Renal cortex interstitium (tissue), 15 donors: ENCODE data around the gene DSC1. TPM values are rescaled to one million over a fixed set of nuclear protein-coding genes. Genes with fewer than 3 reads are reported as not detected.
A peak's percentile ranks its signal among the peaks of the same experiment; 100 is the strongest.

ENCODE experiments used
- DNase-seq, 11 donors: peaks; one replicate each; pipeline ENCODE4 v3.0.0-alpha.2; 2013; ENCODE audit warnings: low read depth in 9 of 11, low spot score in 4 of 11; ENCODE audit errors: extremely low read depth in 1 of 11
- long read RNA-seq, 16 experiments: transcript quantifications; one replicate each; lab custom pipeline, GENCODE V29; 2026
- polyA plus RNA-seq, 3 donors: library from polyadenylated mRNA; unstranded; fragments of 120-200 nt; gene quantifications; one replicate each; pipeline ENCODE4 v1.2.1, GENCODE V29; 2013; ENCODE audit not compliant: insufficient read length in 3 of 3

Gene DSC1
- polyA plus RNA-seq, result 1 to 10 TPM; 1.7 to 2.1 (median 2.0) TPM
- long read RNA-seq, donor 1, result 0 reads
- long read RNA-seq, donor 2, result 0 reads
- long read RNA-seq, donor 3, result 0 reads
- long read RNA-seq, donor 4, result 0 reads
- long read RNA-seq, donor 5, result 0 reads
- long read RNA-seq, donor 6, result 0 reads
- long read RNA-seq, donor 7, result 0 reads
- long read RNA-seq, donor 8, result 0 reads
- long read RNA-seq, donor 9, full-length matches to known transcripts, result 1 of 1 reads
- long read RNA-seq, donor 9, partial matches to known transcripts, result 0 of 1 reads
- long read RNA-seq, donor 9, other reads (novel, unspliced or antisense), result 0 of 1 reads
- long read RNA-seq, donor 10, result 0 reads
- long read RNA-seq, donor 11, result 0 reads
- long read RNA-seq, donor 12, result 0 reads
- long read RNA-seq, donor 13, result 0 reads
- long read RNA-seq, donor 14, result 0 reads
- long read RNA-seq, donor 15, result 0 reads
- long read RNA-seq, donor 16, full-length matches to known transcripts, result 1 of 1 reads
- long read RNA-seq, donor 16, partial matches to known transcripts, result 0 of 1 reads
- long read RNA-seq, donor 16, other reads (novel, unspliced or antisense), result 0 of 1 reads

- no peak for DNase-seq
These were observed at the start of gene DSC1 for GRCh38 chr18:31162825-31163435. Gene DSC1 (minus strand): TSS chr18:31162856. CDS start chr18:31162594, 262 bp downstream.

DNA sequence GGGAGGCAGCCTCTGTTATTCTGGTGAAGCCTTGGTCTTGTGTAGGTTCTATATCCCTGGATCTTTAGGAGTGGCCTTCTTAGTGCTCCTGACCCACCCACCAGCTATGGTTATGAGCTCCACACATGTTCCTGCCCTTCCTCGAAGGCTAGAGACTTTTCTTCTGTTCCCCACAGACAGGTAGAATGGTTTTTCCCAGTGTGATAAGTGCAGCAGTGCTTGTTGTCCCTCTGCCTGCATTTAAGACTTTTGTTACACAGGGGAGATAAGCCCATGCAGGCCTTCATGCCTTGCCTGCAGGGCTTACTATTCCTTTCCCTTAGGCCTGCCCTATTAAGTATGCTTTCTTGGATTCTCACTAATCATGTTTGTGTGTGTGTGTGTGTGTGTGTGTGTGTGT lies 48.4 kb upstream of the DSC1 start:
- no peak for DNase-seq

GRCh38 chr18:31209041-31209440 lies 46.4 kb upstream of the DSC1 start:
- DNase-seq, result no peak

- DNase-seq, result no peak
These were observed 44.7 kb upstream of the DSC1 start for GRCh38 chr18:31207391-31207790.

DNA sequence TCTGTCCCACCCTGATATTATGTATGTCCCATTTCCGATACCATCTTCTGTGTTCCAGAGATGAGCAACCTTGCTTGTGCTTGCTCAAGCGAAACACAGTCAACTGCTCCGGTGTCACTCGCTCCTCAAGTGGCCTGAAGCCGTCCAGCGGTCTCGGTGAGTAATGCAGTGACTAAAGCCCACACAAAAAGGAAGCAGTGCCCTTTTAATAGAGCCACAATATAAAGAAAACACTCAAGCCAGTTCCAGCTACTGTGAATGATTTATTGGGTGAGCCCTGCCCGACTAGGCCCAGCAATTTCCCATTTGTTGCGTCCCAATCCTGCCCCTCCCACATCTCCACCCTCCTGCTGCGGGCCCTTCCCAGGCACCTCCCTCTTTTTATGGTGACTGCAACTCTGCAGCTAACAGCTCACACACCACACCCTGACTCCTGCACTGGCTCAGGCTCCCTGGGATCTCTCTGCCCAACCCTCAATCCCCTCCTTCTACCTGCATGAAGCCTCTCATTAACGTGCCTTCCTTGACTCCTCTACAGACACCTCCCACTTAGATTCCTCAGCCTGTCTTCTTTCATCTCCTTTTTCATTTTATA lies 44.2 kb upstream of the DSC1 start:
- DNase-seq, result peak in 10 of 11 donors; percentile 48 to 87 (median 66)

- DNase-seq, result no peak
These were observed 43.4 kb upstream of the DSC1 start for GRCh38 chr18:31206071-31206470.

- no peak for DNase-seq
These were observed 42.6 kb upstream of the DSC1 start for GRCh38 chr18:31205273-31205672.

DNA sequence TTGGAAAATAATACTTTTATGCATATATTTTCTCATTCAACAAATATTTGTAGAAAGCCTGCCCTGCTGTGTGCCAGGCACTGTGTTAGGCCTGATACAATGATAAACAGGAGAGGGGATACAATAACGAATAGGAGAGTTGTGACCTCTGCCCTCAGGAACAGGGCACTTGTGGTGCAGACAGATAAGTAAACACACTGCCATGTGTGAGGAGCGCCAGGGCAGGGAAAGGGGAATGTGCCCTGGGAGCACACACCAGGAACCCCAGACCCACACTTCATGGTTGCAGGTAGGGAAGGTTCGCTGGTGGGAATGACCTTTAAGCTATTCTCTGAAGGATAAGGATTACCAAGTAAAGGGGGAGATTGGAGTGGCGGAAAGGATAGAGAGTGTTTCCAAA lies 42.2 kb upstream of the DSC1 start:
- DNase-seq, result no peak

DNA sequence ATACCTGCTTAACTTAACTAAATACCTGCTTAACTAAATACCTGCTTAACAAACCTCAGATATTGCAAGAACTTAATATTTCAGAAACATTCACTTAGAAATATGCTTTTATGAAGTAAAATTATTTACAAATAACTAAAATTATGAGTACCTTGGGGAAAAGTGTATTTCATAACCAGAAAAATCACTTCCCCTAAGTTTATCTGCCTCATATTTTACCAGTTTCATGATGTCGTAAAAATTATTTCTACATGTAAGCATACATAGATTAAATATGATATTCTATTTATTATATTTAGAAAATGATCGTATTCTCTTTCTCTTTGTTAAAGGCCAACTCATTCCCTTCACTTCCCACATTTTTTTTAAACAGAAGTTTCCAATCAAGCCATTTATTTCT lies 41.5 kb upstream of the DSC1 start:
- DNase-seq, result no peak

DNA sequence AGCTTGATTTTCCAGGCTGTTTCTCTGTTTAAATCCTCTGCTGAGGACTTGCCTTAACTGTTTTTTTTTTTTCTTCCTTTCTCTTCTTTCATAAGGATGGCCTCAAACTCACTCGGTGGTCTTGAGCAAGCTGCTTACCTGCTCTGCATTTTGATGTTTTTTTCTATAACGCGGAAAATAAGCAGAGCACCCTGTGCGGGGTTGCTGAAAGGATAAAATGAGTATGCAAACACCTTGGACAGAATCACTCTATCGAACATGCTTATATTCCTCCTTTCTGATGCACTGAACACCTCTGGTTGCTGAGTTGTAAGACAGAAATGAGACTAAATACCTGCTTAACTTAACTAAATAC lies 41.1 kb upstream of the DSC1 start:
- no peak for DNase-seq

DNA sequence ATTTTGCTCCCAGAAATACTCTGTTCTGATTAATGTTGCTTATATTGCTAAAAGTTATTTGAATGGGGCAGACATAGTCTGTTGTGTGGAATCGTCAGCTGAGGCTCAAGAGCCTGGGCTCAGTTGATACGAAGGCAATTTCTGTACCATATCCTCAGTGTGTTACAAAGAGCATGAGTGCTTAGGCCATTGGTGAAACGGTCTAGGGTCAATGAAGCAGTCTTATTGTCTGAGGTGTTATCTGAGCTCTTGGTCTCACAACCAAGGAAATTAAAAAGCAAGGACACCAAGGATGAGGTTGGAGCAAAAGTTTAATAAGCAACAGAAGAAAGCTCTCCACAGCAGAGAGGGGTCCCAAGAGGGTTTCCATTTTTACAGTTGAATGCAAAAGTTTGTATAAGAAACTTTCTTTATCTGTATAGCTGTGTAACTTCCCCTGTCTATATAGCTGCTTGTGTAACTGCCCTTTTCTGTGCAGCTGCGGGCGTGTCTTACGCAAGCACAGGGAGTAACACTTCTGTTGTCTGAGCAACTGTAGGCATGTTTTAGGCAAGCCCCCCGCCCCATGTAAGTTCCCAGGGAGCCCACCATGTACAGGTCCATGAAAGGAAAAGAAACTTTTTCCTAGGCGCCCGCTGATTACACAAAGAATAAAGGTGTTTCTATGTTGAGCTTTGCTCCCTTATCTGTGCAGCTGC lies 40.6 kb upstream of the DSC1 start:
- DNase-seq, result no peak

DNA sequence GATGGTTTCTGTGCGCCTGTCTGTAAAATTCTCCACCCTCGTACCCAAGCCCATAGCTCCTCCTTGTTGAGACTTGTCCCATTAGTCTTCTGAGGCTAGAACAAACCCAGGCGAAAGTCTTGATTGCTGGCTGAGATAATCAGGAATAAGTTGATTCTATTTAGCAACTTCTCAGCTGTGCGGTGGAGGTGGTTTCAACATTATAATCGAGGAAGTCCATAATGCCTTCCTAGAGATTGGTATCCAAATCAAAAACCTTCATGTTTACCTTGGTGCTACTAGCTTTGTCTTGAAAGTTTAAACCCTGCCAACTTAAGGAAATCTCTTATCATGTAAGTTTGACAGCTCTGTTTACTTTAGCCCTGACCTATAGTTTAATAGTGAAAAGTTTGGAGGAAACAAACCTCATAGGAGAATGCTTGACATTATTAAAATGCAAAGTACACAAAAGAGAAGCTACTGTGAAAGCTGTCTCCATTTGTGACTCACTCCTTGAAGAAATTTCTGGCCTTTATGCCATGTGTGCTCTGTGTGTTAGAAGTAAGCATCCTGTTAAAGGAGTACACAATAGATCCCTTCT lies 36.6 kb upstream of the DSC1 start:
- no peak for DNase-seq

DNA sequence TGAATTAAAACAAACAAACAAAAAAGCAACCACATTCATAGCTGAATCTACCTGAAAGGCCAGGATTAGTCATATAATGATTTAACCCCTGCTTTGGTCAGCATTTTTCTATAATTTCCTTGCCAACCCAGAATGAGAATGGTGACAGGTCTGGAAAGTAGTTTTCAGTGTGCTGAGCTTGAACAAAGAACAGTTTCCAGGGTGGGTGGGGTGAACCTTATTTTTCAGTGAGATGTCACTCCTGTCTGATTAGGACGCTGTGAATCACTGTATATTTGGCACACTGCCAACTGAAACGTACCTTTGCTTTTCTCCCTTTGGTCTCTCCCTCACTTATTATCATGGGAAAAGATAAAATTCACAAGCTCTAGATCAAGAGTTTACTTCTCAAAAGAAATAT lies 35.0 kb upstream of the DSC1 start:
- no peak for DNase-seq

GRCh38 chr18:31195063-31195462 lies 32.4 kb upstream of the DSC1 start:
- no peak for DNase-seq

GRCh38 chr18:31192086-31192776 lies 29.6 kb upstream of the DSC1 start:
- no peak for DNase-seq

DNA sequence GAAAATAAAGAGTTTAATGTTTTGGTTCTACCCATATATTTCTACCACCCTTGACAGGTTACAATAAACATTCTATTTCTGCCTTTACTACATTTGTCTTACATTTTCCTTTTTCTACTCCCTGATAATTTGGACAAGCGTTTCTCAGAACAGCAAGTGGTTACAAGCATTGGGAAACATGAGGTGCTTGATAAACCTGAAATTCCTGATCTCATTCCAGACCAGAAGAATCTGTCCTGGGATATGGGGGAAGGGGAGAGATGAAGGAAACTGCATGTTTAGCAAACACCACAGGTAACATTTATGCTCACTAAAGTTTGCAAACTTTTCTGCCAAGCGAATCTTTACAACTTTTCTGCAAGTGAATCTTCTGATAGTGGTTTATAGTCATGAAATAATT lies 28.3 kb upstream of the DSC1 start:
- DNase-seq, result no peak

GRCh38 chr18:31189757-31190156 lies 27.1 kb upstream of the DSC1 start:
- DNase-seq, result no peak

DNA sequence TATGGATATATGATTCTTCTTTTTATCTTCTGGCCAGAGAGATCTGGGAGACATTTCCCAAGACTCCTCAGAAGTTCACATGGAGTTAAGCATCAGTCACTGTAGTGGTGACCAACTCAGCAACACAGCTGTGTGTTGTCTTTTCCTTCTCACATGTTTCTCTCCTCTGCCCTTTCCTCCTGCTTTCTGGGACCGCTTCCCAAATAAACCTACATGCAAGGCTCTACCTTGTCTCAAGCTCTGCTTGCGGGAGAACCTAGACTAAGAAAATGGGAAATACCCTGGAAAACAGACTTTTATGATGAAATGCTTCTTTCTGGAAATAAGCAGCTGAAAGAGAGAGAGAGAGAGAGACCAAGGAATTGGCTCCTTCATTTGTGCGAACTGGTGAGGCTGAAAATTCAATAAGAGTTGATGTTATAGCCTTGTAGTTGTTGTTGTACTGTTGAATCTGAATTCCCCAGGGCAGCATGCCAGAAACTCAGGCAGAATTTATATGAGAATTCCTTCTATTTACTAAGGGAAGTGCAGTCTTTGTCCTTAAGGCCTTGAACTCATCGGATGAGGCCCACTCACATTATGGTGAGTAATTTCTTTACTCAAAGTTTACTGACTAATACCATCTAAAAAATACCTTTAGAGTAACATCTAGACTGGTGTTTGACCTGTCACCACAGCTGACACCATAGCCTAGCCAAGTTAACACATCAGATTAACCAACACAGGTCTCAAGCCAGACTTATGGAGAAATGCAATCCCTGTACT lies 22.7 kb upstream of the DSC1 start:
- DNase-seq, result peak in 1 of 11 donors; percentile 21
